Transverse colon (tissue), 4 donors: ENCODE data around the gene THADA.

ENCODE experiments used
- CTCF ChIP-seq, 5 experiments: fragments of 200-600 bp in 3 of 5; fragments of 450-650 bp in 2 of 5; sonication (generic) in 3 of 5; IDR thresholded peaks; 1 replicate in 2 of 5; 2 replicates in 3 of 5; pipeline ENCODE4 v1.5.1; 2016 to 2017; ENCODE audit warnings: antibody characterized with exemption in 5 of 5, inconsistent platforms in 3 of 5, mild to moderate bottlenecking in 2 of 5, moderate library complexity in 1 of 5
- POLR2A ChIP-seq: fragments of 450-650 bp; IDR thresholded peaks from one replicate; pipeline ENCODE4 v1.6.1; 2016; ENCODE audit warnings: antibody characterized with exemption, mild to moderate bottlenecking, moderate library complexity
- POLR2AphosphoS5 ChIP-seq, 3 donors: sonication (generic); formaldehyde crosslinking; IDR thresholded peaks; one replicate each; pipeline ENCODE4 v1.6.1; 2016; ENCODE audit warnings: antibody characterized with exemption in 3 of 3

GRCh38 chr2:43345391-43345813 is 250.4 kb downstream of the THADA start:
- TF ChIP-seq POLR2AphosphoS5 (IDR thresholded peaks at IDR 0.05) (no peak), CTCF (IDR thresholded peaks at IDR 0.05) (no peak), POLR2A (no peak)
